ENCODE measurements around the gene TMEM121B. TPM values are rescaled to one million over a fixed set of nuclear protein-coding genes. Genes with fewer than 3 reads are reported as not detected.

The TMEM121B gene
- total RNA-seq, 1 donor from 2014 or later = 44.1 TPM

GRCh38 chr22:17119481-17120202 is 1.5 kb downstream of the TMEM121B start:
- TF ChIP-seq CTCF (IDR thresholded peaks at IDR 0.05; ENCODE audit: partially characterized antibody, unreplicated experiment) = peak; percentile 87
- peaks cover 15% of the 10 kb centered on the region for H3K9me3 Mint-ChIP-seq (ENCODE audit: unreplicated experiment)
- H3K36me3 Mint-ChIP-seq (ENCODE audit: unreplicated experiment) = no peaks in the 10 kb centered on the region
- peaks cover 22% of the 10 kb centered on the region for H3K4me1 Mint-ChIP-seq (ENCODE audit: low read depth, unreplicated experiment)
- H3K27ac Mint-ChIP-seq (ENCODE audit: unreplicated experiment) = no peak overlapping the region
- H3K4me3 Mint-ChIP-seq (ENCODE audit: unreplicated experiment) = peak overlapping the region; percentile 75
- DNase-seq = peak; percentile 81
- H3K27me3 Mint-ChIP-seq (ENCODE audit: unreplicated experiment) = peaks cover 21% of the 10 kb centered on the region

DNA sequence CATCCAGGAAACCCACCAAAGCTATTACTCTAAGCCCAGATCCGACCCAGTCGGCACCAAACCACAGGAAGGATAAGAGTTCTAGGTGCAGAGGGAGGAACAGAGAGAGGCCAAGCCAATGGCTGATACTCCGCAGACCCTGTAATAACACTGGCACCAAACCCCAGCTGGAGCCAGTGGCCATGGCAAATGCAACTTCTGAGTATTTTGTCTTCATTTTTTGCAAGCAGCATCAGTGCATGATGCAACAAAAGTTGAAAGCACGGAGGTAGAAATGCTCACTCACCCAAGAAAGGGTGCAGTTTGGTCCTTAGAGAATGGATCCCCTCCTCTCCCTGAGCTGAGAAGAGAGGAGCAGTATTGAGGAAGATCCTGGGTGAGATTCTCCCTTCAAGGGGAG is 2.8 kb downstream of the TMEM121B start:
- Mint-ChIP-seq H3K27ac (ENCODE audit: unreplicated experiment) (no peak overlapping the region), H3K9me3 (ENCODE audit: unreplicated experiment) (peaks cover 18% of the 10 kb centered on the region), H3K27me3 (ENCODE audit: unreplicated experiment) (peaks cover 21% of the 10 kb centered on the region), H3K4me3 (ENCODE audit: unreplicated experiment) (peak overlapping the region; percentile 75), H3K36me3 (ENCODE audit: unreplicated experiment) (no peaks in the 10 kb centered on the region), H3K4me1 (ENCODE audit: low read depth, unreplicated experiment) (peaks cover 25% of the 10 kb centered on the region)
- TF ChIP-seq CTCF (IDR thresholded peaks at IDR 0.05; ENCODE audit: partially characterized antibody, unreplicated experiment) = no peak
- DNase-seq = no peak

DNA sequence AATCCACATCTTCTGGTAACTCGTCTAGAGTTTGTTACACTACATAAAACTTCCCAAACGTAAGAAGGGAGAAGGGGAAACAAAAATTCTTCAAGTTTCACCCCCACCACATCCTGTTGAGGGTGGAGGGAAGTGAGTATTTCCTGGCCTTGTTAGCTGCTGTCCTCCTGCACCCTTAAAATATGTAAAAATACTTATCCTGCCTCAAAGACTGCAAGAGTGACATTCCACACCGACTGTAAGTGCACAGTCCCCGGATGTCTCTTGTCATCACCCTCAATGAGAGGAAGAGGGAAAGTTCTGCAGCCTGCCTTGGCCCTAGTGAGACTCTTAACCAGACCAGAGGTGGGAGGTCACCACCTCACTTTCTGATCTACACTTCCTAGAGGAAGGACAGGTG is 3.3 kb downstream of the TMEM121B start:
- Mint-ChIP-seq H3K9me3 (ENCODE audit: unreplicated experiment) (peaks cover 18% of the 10 kb centered on the region), H3K27me3 (ENCODE audit: unreplicated experiment) (peaks cover 21% of the 10 kb centered on the region), H3K27ac (ENCODE audit: unreplicated experiment) (no peak overlapping the region), H3K4me1 (ENCODE audit: low read depth, unreplicated experiment) (peaks cover 25% of the 10 kb centered on the region), H3K36me3 (ENCODE audit: unreplicated experiment) (no peaks in the 10 kb centered on the region), H3K4me3 (ENCODE audit: unreplicated experiment) (peak overlapping the region; percentile 75)
- DNase-seq = no peak
- TF ChIP-seq CTCF (IDR thresholded peaks at IDR 0.05; ENCODE audit: partially characterized antibody, unreplicated experiment) = no peak

- peaks cover 25% of the 10 kb centered on the region for H3K4me1 Mint-ChIP-seq (ENCODE audit: low read depth, unreplicated experiment)
- H3K4me3 Mint-ChIP-seq (ENCODE audit: unreplicated experiment) = peak overlapping the region; percentile 75
- no peak overlapping the region for H3K27ac Mint-ChIP-seq (ENCODE audit: unreplicated experiment)
- no peak for TF ChIP-seq CTCF (IDR thresholded peaks at IDR 0.05; ENCODE audit: partially characterized antibody, unreplicated experiment)
- no peak for DNase-seq
- H3K36me3 Mint-ChIP-seq (ENCODE audit: unreplicated experiment) = no peaks in the 10 kb centered on the region
- H3K27me3 Mint-ChIP-seq (ENCODE audit: unreplicated experiment) = peaks cover 20% of the 10 kb centered on the region
- H3K9me3 Mint-ChIP-seq (ENCODE audit: unreplicated experiment) = peaks cover 18% of the 10 kb centered on the region
Observed at GRCh38 chr22:17117400-17117799, 3.8 kb downstream of the TMEM121B start.

- H3K36me3 Mint-ChIP-seq (ENCODE audit: unreplicated experiment) = no peaks in the 10 kb centered on the region
- peaks cover 15% of the 10 kb centered on the region for H3K9me3 Mint-ChIP-seq (ENCODE audit: unreplicated experiment)
- peak overlapping the region; percentile 62 for H3K27ac Mint-ChIP-seq (ENCODE audit: unreplicated experiment)
- H3K4me1 Mint-ChIP-seq (ENCODE audit: low read depth, unreplicated experiment) = peaks cover 23% of the 10 kb centered on the region
- no peak for DNase-seq
- H3K4me3 Mint-ChIP-seq (ENCODE audit: unreplicated experiment) = peak overlapping the region; percentile 63
- peaks cover 17% of the 10 kb centered on the region for H3K27me3 Mint-ChIP-seq (ENCODE audit: unreplicated experiment)
- no peak for TF ChIP-seq CTCF (IDR thresholded peaks at IDR 0.05; ENCODE audit: partially characterized antibody, unreplicated experiment)
Observed at GRCh38 chr22:17116572-17117330, 4.4 kb downstream of the TMEM121B start.

All from glutamatergic neuron (in vitro differentiated cells).